ENCODE data around the gene C3orf33. TPM values are rescaled to one million over a fixed set of nuclear protein-coding genes. Genes with fewer than 3 reads are reported as not detected.

The C3orf33 gene
- total RNA-seq, 2 experiments from 2014 or later, result 1.5 to 1.6 TPM

DNA sequence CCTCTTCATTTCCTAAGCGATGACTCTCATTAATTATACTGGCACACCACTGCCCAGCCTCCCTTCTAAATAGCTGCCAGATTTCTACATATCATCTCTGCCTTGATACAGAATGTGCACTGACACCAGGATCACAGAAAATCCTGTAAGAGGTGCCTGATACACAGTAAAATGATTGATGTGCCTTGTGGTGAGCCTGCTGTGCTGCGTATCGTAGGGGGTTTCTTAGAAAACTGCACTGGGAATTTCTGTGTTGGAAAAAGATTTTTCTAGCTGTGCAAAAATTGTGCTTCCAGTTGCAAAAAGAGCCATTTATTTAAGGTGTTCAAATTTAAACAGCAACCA, 58.2 kb downstream of the C3orf33 start:
- Mint-ChIP-seq H3K36me3 (ENCODE audit: low read depth) (no peaks in the 10 kb centered on the region), H3K4me1 (peaks cover 13% of the 10 kb centered on the region), H3K9me3 (ENCODE audit: low read depth) (no peaks in the 10 kb centered on the region), H3K27ac (no peak overlapping the region), H3K27me3 (peaks cover 23% of the 10 kb centered on the region), H3K4me3 (no peak overlapping the region)
- POLR2A ChIA-PET, result no interaction called here
- no peak for ATAC-seq
- DNase-seq, result no peak
- CTCF ChIA-PET, result interaction anchor here (3.1 kb wide), 1 partner anchor 58 kb away, joined by 19 read pairs; the partner anchor contains the start of gene C3orf33
- intact Hi-C loops (cut with DNase I, micrococcal nuclease), result loop anchor here (5.0 to 10.0 kb wide), 2 partner anchors 104 to 107 kb away; partner anchors contain the start of gene SLC33A1 (in 2 of the 2)

GRCh38 chr3:155747286-155747945, 58.7 kb downstream of the C3orf33 start:
- no peak overlapping the region for H3K4me3 Mint-ChIP-seq
- H3K27me3 Mint-ChIP-seq, result peaks cover 28% of the 10 kb centered on the region
- no peaks in the 10 kb centered on the region for H3K36me3 Mint-ChIP-seq (ENCODE audit: low read depth)
- H3K4me1 Mint-ChIP-seq, result peaks cover 13% of the 10 kb centered on the region
- POLR2A ChIA-PET, result no interaction called here
- no peak for DNase-seq
- H3K9me3 Mint-ChIP-seq (ENCODE audit: low read depth), result no peaks in the 10 kb centered on the region
- intact Hi-C loops (cut with DNase I, micrococcal nuclease), result loop anchor here (5.0 to 10.0 kb wide), 2 partner anchors 105 to 107 kb away; partner anchors contain the start of gene SLC33A1 (in 2 of the 2)
- no peak for ATAC-seq
- CTCF ChIA-PET, result interaction anchor here (3.1 kb wide), 1 partner anchor 59 kb away, joined by 19 read pairs; the partner anchor contains the start of gene C3orf33
- no peak overlapping the region for H3K27ac Mint-ChIP-seq

DNA sequence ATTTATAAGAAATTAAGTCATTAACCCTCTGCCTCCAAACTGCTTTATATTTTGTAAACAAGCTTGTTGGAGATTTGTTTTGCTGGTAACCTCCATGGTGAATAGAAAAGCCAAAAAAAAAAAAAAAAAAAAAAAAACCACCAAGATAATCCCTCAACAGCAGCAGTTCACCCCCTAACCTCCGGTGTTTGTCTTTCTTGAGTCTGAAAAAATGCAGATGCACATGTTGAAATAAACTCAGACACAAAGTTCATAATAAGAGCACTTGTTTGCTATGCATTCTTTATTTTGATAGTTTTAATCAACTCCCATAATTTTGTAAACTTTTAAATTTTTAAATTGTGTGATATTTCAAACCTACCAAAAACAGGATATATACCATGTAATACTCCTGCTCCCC, 59.4 kb downstream of the C3orf33 start:
- H3K27me3 Mint-ChIP-seq, result peaks cover 30% of the 10 kb centered on the region
- CTCF ChIA-PET, result interaction anchor here (3.1 kb wide), 1 partner anchor 59 kb away, joined by 19 read pairs; the partner anchor contains the start of gene C3orf33
- intact Hi-C loops (cut with DNase I, micrococcal nuclease), result loop anchor here (5.0 to 10.0 kb wide), 2 partner anchors 106 to 108 kb away; partner anchors contain the start of gene SLC33A1 (in 2 of the 2)
- POLR2A ChIA-PET, result no interaction called here
- no peak overlapping the region for H3K27ac Mint-ChIP-seq
- DNase-seq, result no peak
- no peak for ATAC-seq
- peaks cover 13% of the 10 kb centered on the region for H3K4me1 Mint-ChIP-seq
- H3K9me3 Mint-ChIP-seq (ENCODE audit: low read depth), result no peaks in the 10 kb centered on the region
- H3K36me3 Mint-ChIP-seq (ENCODE audit: low read depth), result no peaks in the 10 kb centered on the region
- no peak overlapping the region for H3K4me3 Mint-ChIP-seq

GRCh38 chr3:155745795-155746550, 60.1 kb downstream of the C3orf33 start:
- no peaks in the 10 kb centered on the region for H3K36me3 Mint-ChIP-seq (ENCODE audit: low read depth)
- peak; percentile 19 for DNase-seq
- no peak for ATAC-seq
- ChIA-PET POLR2A (no interaction called here), CTCF (interaction anchor here (3.1 kb wide), 1 partner anchor 60 kb away, joined by 19 read pairs; the partner anchor contains the start of gene C3orf33)
- no peak overlapping the region for H3K4me3 Mint-ChIP-seq
- H3K27me3 Mint-ChIP-seq, result peaks cover 34% of the 10 kb centered on the region
- H3K4me1 Mint-ChIP-seq, result peaks cover 13% of the 10 kb centered on the region
- no peak overlapping the region for H3K27ac Mint-ChIP-seq
- intact Hi-C loops (cut with DNase I, micrococcal nuclease), result loop anchor here (2.0 to 10.0 kb wide), 3 partner anchors 61 to 109 kb away; partner anchors contain the start of genes SLC33A1 (in 2 of the 2) and C3orf33 (in 1 of the 2)
- H3K9me3 Mint-ChIP-seq (ENCODE audit: low read depth), result no peaks in the 10 kb centered on the region

DNA sequence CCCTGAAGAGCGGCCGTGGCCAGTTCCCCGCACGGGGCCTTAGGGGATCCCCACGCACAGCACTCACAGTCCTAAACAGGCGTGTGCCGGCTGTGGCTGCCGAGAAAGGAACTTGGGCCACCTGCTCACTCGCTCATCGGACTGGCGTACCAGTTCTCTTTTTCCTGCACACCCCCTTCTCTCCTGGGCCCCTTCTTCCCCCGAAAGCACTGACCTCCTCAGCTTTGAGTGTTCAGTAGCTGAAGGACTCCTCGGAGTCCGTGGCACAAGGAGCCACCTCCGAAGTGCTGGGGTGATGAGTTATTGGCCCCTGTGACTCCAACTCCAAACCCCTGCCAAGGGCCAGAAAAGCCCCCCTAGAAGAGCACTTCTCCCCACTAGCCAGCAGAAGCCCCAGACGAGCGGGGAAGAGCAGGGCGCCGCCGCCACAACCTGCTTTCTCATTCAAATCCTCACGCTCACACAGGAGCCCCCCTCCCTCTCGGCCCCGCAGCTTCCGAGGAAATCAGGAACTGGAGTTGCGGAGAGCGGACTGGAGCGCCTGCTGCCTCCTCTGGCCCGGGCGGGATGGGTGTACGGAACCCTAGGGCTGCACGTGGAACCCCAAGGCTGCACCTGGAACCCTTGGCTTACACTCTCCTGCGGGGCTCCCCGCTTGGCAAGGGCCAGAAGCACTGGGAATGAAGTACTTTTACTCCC, 61.3 kb downstream of the C3orf33 start, which contains the start of gene PLCH1:
Gene PLCH1 (minus strand): TSS at position 446 of the 699 bp plus-strand sequence. CDS start 40,847 bp downstream, outside the sequence.
- H3K36me3 Mint-ChIP-seq (ENCODE audit: low read depth), result no peaks in the 10 kb centered on the region
- ATAC-seq (peak; percentile 73), DNase-seq (peak; percentile 68)
- no peaks in the 10 kb centered on the region for H3K9me3 Mint-ChIP-seq (ENCODE audit: low read depth)
- POLR2A ChIA-PET, result interaction anchor here (0.6 to 0.8 kb wide), 2 partner anchors 61 to 129 kb away, joined by 3 read pairs; partner anchors contain the start of gene C3orf33
- H3K4me3 Mint-ChIP-seq, result peak within 1 kb of the TSS; percentile 78
- intact Hi-C loops (cut with DNase I, micrococcal nuclease), result loop anchor here (2.0 to 10.0 kb wide), 3 partner anchors 62 to 110 kb away; partner anchors contain the start of genes SLC33A1 (in 2 of the 2) and C3orf33 (in 1 of the 2)
- H3K27me3 Mint-ChIP-seq, result peaks cover 40% of the 10 kb centered on the region
- H3K4me1 Mint-ChIP-seq, result peaks cover 13% of the 10 kb centered on the region
- CTCF ChIA-PET, result interaction anchor here (1.1 kb wide), 1 partner anchor 43 kb away, joined by 3 read pairs; no protein-coding TSS in a partner anchor
- H3K27ac Mint-ChIP-seq, result peak within 1 kb of the TSS; percentile 39

DNA sequence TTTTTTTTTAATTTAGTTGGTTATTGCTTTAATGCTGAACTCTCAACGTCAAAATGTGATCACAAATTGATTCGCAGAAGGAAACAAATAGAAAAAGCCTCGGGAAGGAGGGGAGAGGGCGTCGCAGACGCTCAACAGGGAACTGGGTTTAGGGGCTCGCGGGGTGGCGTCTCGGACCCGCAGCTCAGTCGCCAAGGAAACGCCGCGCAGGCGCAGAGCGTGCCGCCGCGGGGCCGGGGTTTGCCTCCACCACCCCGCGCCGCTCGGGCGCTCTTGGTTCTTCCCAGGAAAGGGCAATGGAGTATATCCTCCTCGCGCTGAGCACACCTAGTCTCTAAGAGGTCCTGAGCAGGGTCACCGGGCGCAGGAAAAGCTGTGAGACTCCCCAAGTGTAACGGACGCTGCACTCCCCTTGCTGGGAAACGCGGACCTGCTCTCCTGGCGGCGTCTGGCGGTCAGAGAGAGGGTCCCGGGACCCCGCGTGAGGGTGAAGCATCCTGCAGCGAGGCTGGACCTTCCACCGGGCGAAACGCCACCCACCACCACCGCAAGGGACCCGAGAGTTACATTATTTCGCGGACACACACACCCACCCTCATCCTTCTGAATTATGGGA, 62.0 kb downstream of the C3orf33 start:
- Mint-ChIP-seq H3K36me3 (ENCODE audit: low read depth) (no peaks in the 10 kb centered on the region), H3K9me3 (ENCODE audit: low read depth) (no peaks in the 10 kb centered on the region), H3K27me3 (peaks cover 42% of the 10 kb centered on the region), H3K4me3 (peak overlapping the region; percentile 78), H3K4me1 (peaks cover 13% of the 10 kb centered on the region), H3K27ac (peak overlapping the region; percentile 39)
- intact Hi-C loops (cut with DNase I, micrococcal nuclease), result loop anchor here (2.0 to 10.0 kb wide), 2 partner anchors 63 to 111 kb away; partner anchors contain the start of genes C3orf33 (in 1 of the 2) and SLC33A1 (in 1 of the 2)
- CTCF ChIA-PET, result interaction anchor here (1.0 to 1.1 kb wide), 2 partner anchors 14 to 42 kb away, joined by 3 read pairs; no protein-coding TSS in a partner anchor
- POLR2A ChIA-PET, result interaction anchor here (0.6 kb wide), 1 partner anchor 62 kb away, joined by 3 read pairs; the partner anchor contains the start of gene C3orf33
- DNase-seq (peak; percentile 64), ATAC-seq (peak; percentile 59)

DNA sequence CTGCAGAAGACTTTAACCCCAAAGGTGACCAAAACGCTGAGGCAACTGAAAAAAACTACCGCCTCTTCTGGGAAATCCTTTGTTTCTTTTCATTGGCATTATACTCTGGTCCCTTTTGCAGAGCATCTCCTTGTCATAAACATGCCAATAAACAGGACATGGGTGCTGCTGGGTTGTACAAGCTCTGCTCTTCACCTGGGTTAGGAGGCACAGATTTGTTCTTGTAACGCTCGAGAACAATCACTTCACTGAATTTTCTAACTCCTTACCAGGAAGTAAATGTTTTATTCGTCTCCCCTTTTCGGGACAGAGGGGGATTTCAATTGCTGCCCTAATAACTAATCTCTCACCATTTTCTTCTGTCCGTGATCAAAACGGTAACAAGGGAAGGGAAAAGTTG, 62.5 kb downstream of the C3orf33 start:
- ChIA-PET CTCF (interaction anchor here (0.6 to 1.1 kb wide), 3 partner anchors 9 to 42 kb away, joined by 3 read pairs; no protein-coding TSS in a partner anchor), POLR2A (no interaction called here)
- Mint-ChIP-seq H3K4me3 (peak overlapping the region; percentile 78), H3K36me3 (ENCODE audit: low read depth) (no peaks in the 10 kb centered on the region), H3K27me3 (peaks cover 44% of the 10 kb centered on the region), H3K4me1 (peaks cover 13% of the 10 kb centered on the region), H3K9me3 (ENCODE audit: low read depth) (no peaks in the 10 kb centered on the region), H3K27ac (no peak overlapping the region)
- intact Hi-C loops (cut with DNase I, micrococcal nuclease), result loop anchor here (2.0 to 10.0 kb wide), 2 partner anchors 63 to 111 kb away; partner anchors contain the start of genes C3orf33 (in 1 of the 2) and SLC33A1 (in 1 of the 2)
- no peak for ATAC-seq
- no peak for DNase-seq

DNA sequence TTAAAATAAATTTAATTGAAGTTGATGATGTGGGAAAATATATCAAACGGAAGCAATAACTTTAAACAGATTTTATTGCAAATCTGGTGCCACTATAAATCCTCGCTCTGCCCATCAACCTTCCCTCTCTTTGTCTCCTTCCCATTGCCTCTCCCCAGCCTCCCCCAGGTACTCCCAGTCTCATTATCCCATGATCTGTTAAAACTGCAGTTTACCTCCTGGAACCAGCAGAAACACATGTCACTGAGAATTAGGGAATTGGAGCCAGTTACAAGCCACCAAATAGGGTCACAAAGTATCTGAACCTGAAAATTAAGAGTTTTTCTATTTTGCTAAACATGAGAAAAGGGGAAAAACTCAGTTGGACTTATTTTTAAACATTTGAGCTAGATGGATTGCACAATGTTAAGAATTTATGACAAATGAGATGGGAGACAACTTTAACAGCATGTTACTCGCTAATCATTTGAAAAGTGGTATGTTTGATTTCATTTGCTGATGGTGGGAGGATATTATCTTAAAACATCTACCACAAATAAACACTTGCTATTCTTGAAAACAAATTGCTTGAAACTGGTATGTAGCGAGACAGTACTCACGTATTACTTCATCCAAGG, 63.6 kb downstream of the C3orf33 start:
- no peak overlapping the region for H3K4me3 Mint-ChIP-seq
- CTCF ChIA-PET, result no interaction called here
- POLR2A ChIA-PET, result no interaction called here
- no peak overlapping the region for H3K27ac Mint-ChIP-seq
- intact Hi-C loops (cut with DNase I, micrococcal nuclease), result loop anchor here in 1 of 2 experiments (10.0 kb wide), 1 partner anchor 112 kb away; the partner anchor contains the start of gene SLC33A1
- H3K36me3 Mint-ChIP-seq (ENCODE audit: low read depth), result no peaks in the 10 kb centered on the region
- DNase-seq (no peak), ATAC-seq (no peak)
- no peaks in the 10 kb centered on the region for H3K9me3 Mint-ChIP-seq (ENCODE audit: low read depth)
- peaks cover 13% of the 10 kb centered on the region for H3K4me1 Mint-ChIP-seq
- H3K27me3 Mint-ChIP-seq, result peaks cover 46% of the 10 kb centered on the region

DNA sequence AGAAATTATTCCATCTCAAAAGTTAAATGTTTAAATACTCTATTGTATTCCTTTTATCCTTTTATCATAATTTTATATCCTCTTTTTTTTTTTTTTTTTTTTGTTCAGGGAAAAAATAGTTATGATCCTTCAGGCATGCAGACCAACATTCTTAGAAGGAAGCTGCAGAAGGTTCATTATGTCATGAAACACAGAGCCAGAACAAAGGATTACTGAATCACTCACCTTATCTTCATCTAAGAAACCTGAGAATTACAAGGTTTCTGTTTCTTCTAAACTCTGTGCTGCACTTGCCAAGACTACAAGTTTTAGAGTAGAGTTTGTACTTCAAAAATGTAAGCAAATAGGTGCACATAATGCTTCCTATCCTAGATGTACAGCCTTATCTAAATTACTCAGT, 64.5 kb downstream of the C3orf33 start:
- Mint-ChIP-seq H3K4me3 (no peak overlapping the region), H3K36me3 (ENCODE audit: low read depth) (no peaks in the 10 kb centered on the region), H3K27me3 (peaks cover 44% of the 10 kb centered on the region), H3K27ac (no peak overlapping the region), H3K4me1 (peaks cover 13% of the 10 kb centered on the region), H3K9me3 (ENCODE audit: low read depth) (no peaks in the 10 kb centered on the region)
- no peak for ATAC-seq
- ChIA-PET POLR2A (no interaction called here), CTCF (interaction anchor here (0.9 kb wide), 1 partner anchor 39 kb away, joined by 3 read pairs; no protein-coding TSS in a partner anchor)
- DNase-seq, result no peak
- intact Hi-C loops (cut with DNase I, micrococcal nuclease), result loop anchor here in 1 of 2 experiments (10.0 kb wide), 1 partner anchor 113 kb away; the partner anchor contains the start of gene SLC33A1

- Mint-ChIP-seq H3K9me3 (ENCODE audit: low read depth) (no peaks in the 10 kb centered on the region), H3K27ac (no peak overlapping the region), H3K36me3 (ENCODE audit: low read depth) (no peaks in the 10 kb centered on the region), H3K4me3 (no peak overlapping the region), H3K27me3 (peaks cover 41% of the 10 kb centered on the region), H3K4me1 (peaks cover 13% of the 10 kb centered on the region)
- ChIA-PET POLR2A (no interaction called here), CTCF (interaction anchor here (0.9 kb wide), 1 partner anchor 39 kb away, joined by 3 read pairs; no protein-coding TSS in a partner anchor)
- ATAC-seq (no peak), DNase-seq (no peak)
- intact Hi-C loops (cut with DNase I, micrococcal nuclease), result loop anchor here in 1 of 2 experiments (10.0 kb wide), 1 partner anchor 114 kb away; the partner anchor contains the start of gene SLC33A1
Observed at GRCh38 chr3:155741101-155741500, 65.0 kb downstream of the C3orf33 start.
